KMS-11 (cell line): ENCODE results near the gene DARS1.

Source experiments
- H2AFZ ChIP-seq: fragments of 200-600 bp; sonication (generic); 2 replicates; pipeline ENCODE4 v1.6.1; 2016; ENCODE audit warnings: antibody characterized with exemption, mixed run types, low read depth
- H3K27ac ChIP-seq: fragments of 200-600 bp; sonication (generic); 2 replicates; pipeline ENCODE4 v1.6.1; 2016; ENCODE audit warnings: mild to moderate bottlenecking, mixed run types
- H3K27me3 ChIP-seq: fragments of 200-600 bp; sonication (generic); 2 replicates; pipeline ENCODE4 v1.6.1; 2017; ENCODE audit warnings: mild to moderate bottlenecking, low read depth, mixed run types, moderate library complexity; ENCODE audit not compliant: insufficient read depth
- H3K36me3 ChIP-seq: fragments of 200-600 bp; sonication (generic); 2 replicates; pipeline ENCODE4 v1.6.1; 2017; ENCODE audit warnings: mild to moderate bottlenecking, mixed run types; ENCODE audit not compliant: insufficient read depth
- H3K4me1 ChIP-seq: fragments of 200-600 bp; sonication (generic); 2 replicates; pipeline ENCODE4 v1.6.1; 2016; ENCODE audit warnings: mild to moderate bottlenecking, low read depth, mixed run types; ENCODE audit not compliant: poor library complexity, severe bottlenecking
- H3K4me2 ChIP-seq: fragments of 200-600 bp; sonication (generic); 2 replicates; pipeline ENCODE4 v1.7.0; 2016; ENCODE audit warnings: mild to moderate bottlenecking, mixed run types
- H3K4me3 ChIP-seq: fragments of 200-600 bp; sonication (generic); IDR thresholded peaks from 2 replicates; pipeline ENCODE4 v1.6.1; 2017; ENCODE audit warnings: low read depth, low read length, mixed read lengths; ENCODE audit not compliant: insufficient read depth
- H3K79me2 ChIP-seq: fragments of 200-600 bp; sonication (generic); 2 replicates; pipeline ENCODE4 v1.6.1; 2016; ENCODE audit warnings: low read depth, mixed run types; ENCODE audit not compliant: insufficient read depth
- H3K9ac ChIP-seq: fragments of 200-600 bp; sonication (generic); 2 replicates; pipeline ENCODE4 v1.6.1; 2016; ENCODE audit warnings: mild to moderate bottlenecking, mixed run types
- H4K20me1 ChIP-seq: fragments of 200-600 bp; sonication (generic); 2 replicates; pipeline ENCODE4 v1.6.1; 2016; ENCODE audit warnings: mild to moderate bottlenecking, mixed run types; ENCODE audit not compliant: insufficient read depth
- TF ChIP-seq, protein P1 (sequence below): fragments of 200-600 bp; sonication (generic); conservative IDR thresholded peaks from 2 replicates; pipeline ENCODE4 v1.6.1; 2017; ENCODE audit warnings: low read depth, mild to moderate bottlenecking, antibody characterized with exemption, low read length, moderate library complexity, mixed read lengths

DARS1 gene

DNA sequence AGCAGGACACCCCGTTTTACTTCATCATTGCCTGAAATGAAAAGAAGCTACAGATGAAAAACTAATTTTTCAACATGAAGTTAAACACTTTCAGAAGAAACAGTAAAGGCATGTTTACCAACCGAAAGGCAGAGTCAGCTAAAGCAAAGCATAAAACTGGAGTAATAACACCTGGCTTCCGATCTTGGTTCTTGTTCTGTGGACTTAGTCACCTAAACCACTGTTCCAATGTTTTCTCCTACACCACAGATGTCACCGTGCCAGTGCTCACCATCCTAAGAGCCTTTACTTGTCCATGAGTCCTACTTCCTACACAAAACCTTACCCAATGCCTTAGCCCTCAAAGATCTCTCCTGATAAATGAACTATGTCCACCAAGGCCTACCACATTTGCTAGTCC is 122.7 kb downstream of the DARS1 start:
- Histone ChIP-seq H3K9ac (no peak overlapping the region), H4K20me1 (no peaks in the 10 kb centered on the region), H3K79me2 (no peaks in the 10 kb centered on the region), H3K27me3 (no peaks in the 10 kb centered on the region), H2AFZ (no peak overlapping the region), H3K4me2 (no peak overlapping the region), H3K27ac (no peak overlapping the region), H3K36me3 (0 out of 2 replicates have a peak, but pooled peaks cover 4% of the 10 kb centered on the region), H3K4me3 (no peak overlapping the region), H3K4me1 (no peaks in the 10 kb centered on the region)
- TF ChIP-seq, protein P1, sequence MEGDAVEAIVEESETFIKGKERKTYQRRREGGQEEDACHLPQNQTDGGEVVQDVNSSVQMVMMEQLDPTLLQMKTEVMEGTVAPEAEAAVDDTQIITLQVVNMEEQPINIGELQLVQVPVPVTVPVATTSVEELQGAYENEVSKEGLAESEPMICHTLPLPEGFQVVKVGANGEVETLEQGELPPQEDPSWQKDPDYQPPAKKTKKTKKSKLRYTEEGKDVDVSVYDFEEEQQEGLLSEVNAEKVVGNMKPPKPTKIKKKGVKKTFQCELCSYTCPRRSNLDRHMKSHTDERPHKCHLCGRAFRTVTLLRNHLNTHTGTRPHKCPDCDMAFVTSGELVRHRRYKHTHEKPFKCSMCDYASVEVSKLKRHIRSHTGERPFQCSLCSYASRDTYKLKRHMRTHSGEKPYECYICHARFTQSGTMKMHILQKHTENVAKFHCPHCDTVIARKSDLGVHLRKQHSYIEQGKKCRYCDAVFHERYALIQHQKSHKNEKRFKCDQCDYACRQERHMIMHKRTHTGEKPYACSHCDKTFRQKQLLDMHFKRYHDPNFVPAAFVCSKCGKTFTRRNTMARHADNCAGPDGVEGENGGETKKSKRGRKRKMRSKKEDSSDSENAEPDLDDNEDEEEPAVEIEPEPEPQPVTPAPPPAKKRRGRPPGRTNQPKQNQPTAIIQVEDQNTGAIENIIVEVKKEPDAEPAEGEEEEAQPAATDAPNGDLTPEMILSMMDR, result no peak
